GM18498 (cell line): Measurements from ENCODE around the gene SLFN13.
"Not testable (repeated sequence)": the region's sequence is repeated elsewhere in the genome, so short reads cannot be mapped to it uniquely, and the experiment has no call there.

Experiments used
- ATAC-seq: cut with Tn5 transposase; IDR thresholded peaks from one replicate; pipeline ENCODE4 v1.9.1; 2021; ENCODE audit warnings: mild to moderate bottlenecking, moderate library complexity; ENCODE audit not compliant: unreplicated experiment

SLFN13 gene, protein sequence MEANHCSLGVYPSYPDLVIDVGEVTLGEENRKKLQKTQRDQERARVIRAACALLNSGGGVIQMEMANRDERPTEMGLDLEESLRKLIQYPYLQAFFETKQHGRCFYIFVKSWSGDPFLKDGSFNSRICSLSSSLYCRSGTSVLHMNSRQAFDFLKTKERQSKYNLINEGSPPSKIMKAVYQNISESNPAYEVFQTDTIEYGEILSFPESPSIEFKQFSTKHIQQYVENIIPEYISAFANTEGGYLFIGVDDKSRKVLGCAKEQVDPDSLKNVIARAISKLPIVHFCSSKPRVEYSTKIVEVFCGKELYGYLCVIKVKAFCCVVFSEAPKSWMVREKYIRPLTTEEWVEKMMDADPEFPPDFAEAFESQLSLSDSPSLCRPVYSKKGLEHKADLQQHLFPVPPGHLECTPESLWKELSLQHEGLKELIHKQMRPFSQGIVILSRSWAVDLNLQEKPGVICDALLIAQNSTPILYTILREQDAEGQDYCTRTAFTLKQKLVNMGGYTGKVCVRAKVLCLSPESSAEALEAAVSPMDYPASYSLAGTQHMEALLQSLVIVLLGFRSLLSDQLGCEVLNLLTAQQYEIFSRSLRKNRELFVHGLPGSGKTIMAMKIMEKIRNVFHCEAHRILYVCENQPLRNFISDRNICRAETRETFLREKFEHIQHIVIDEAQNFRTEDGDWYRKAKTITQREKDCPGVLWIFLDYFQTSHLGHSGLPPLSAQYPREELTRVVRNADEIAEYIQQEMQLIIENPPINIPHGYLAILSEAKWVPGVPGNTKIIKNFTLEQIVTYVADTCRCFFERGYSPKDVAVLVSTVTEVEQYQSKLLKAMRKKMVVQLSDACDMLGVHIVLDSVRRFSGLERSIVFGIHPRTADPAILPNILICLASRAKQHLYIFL

DNA sequence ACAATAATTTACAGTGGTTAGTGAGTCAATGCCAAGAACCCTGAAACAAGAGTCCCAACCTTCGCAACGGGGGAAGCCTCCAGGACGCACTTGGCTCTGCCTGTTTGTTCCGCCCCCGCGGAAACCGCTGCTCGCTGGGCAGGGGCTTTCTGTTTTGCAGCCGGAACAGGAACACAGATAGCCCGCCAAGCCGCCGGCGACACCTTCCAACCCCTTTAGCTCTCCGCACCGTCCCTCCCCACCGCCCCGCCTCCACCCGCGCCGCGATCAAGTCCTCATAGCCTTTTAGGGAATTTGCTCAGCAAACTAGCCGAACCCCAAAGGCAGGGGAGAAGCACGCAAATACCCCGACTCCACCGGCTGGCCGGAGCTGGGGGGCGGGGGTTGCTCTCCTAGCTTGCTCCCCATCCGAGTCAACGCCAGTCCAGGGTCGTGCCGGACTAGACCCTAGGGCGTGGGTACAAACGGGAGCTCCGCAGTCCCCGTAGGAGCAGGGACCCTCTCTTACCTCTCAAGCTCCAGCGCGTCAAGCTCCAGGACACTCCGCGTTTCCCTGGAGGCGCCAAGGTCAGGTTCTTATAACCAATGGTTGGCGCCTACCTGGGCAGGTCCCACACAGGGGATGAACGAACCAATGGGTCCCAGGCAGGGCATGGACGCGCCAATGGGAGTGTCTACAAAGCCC is at the start of gene SLFN13:
Gene SLFN13, minus strand, starts transcription at position 553 of the 685 bp plus-strand sequence. CDS start 3,086 bp downstream, outside the sequence.
- ATAC-seq: peak; percentile 75

DNA sequence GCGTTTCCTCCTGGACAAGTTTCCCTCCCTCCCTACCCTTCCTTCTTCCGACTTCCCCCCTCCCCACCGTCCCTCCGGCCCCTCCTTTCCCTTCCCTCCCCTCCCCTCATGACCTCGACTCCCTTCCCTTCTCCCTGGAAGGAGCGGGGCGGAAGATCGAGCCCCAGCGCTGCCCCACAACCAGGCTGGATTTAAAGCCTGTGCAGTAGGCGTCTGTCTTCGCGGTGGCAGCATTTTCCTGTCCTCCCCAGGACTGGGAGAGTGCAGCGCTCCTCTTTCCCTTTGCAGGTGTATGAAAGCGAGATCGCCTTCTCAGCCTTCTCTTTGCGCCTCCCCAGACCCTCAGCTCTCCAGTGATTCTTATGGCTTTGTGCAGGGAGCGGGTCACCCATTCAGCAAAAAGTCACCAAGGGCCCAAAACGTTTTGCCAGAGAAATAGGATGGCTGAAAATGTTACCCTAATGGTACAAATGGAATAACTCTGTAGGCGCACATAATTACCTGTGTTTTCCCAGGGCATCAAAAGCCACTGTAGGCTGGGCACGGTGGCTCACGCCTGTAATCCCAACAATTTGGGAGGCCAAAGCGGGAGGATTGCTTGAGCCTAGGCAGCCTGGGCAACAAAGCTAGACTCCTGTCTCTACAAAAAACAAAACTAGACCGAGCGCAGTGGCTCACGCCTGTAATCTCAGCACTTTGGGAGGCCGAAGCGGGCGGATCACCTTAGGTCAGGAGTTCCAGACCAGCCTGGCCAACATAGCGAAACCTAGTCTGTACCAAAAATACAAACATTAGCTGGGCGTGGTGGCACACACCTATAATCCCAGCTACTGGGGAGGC is 48.1 kb upstream of the SLFN13 start:
- no peak for ATAC-seq

DNA sequence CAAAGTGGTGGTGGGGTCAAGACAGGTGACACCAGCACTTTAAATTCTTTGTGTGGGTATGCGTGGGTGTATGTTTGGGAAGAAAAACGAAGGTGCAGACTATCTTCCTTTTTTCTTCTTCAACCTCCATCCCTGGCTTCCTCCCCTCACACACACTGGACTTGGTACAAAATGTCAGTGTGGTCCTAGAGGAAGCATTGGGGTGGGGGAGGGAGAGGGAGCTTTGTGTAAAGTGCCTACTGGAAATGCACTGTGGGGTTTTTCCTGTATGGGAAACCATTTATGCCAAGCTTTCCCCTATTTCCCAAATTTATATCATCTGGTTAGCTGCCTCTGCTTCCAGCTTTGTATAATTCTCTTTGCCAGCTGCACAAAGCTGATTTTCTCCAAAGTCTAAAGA is 44.5 kb upstream of the SLFN13 start:
- no peak for ATAC-seq

DNA sequence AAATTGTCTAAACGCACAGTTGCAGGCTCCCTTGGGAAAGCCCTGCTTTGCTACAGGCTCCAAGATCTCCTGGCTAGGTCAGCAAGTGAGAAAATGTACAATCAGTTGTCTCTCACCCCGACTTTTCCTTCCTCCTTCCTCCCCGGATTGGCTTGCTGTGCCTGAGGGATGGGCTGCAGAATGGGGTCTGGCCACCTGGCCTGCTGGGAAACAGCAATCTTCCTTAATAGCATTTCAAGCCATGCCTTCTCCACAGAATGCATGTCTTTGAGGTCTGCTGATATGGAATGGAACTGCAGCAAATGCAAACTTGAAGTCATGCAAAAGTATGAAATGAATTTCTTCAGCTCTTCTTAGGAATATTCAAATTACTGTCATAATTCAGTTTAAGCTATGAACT is 42.9 kb upstream of the SLFN13 start:
- no peak for ATAC-seq

DNA sequence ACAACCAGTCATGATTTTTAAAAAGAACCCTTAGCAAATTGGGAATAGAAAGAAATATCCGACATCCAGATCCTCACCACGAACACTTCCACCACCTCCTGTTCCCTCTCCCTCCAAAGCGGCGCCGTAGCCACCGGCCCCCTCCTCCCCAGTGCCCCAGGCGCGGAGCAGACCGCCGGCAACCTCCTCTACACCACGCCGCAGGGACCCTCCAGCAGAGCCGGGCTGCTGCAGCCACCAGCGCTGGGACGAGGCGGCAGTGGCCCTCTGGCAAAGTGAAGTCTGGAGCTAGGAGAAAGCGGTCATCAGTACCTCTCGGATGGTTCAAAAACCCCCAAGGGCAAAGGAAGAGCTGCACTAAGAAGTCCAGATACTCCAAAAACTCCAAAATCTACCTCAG is 41.4 kb upstream of the SLFN13 start:
- ATAC-seq: no peak

DNA sequence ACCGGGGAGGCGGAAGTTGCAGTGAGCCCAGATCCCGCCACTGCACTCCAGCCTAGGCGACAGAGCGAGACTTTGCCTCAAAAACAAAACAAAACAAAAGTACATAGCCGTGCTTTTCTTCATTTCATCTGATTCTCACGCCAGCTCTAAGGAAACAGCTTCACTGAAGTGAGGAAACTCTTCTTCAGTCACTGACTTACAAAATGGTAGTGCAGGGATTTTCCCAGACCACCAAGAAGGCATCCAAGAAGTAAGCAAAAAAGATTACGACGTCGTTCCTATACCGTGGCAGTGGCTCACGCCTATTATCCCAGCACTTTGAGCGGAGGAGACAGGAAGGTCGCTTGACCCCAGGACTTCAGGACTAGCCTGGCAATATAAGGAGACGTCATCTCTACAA is 40.4 kb upstream of the SLFN13 start:
- ATAC-seq: no peak

DNA sequence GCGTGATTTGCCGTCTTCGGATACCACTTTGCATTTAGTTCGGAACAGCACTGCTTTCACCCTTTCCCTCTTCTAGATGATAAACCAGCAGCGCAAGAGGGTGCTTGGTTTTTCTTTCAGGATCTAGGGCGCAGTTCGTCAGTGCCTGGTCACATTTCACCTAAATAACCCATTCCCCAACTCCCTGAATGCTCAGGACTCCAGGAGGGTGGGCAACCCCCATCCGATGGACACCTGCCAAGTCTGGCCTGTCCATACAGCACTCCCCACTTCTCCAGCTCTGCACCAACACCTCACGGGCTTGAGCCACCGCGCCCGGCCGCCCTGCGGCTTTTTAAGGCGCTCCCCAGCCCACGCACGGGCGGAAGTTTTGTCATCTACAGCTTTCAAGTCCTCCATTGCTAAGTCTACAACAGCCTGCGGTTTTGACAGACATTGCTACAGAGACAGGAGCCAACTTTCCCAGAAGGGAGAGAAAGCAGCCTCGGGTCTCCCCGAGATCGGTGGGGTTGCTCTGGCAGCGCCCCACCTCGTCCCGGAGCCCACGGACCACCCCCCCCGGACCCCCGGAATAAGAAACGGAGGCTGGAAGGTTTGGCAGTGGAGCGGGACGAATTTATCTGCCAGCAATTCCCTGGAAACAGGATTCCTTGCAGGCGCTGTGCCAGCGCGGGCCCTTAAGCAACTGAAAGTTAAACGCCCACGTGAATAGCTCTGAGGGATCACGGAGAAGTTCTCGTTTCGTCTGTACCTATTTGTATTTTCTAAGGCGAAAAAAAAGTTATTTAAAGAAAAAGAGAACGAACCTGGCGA is 38.6 kb upstream of the SLFN13 start:
- ATAC-seq: peak; percentile 59

DNA sequence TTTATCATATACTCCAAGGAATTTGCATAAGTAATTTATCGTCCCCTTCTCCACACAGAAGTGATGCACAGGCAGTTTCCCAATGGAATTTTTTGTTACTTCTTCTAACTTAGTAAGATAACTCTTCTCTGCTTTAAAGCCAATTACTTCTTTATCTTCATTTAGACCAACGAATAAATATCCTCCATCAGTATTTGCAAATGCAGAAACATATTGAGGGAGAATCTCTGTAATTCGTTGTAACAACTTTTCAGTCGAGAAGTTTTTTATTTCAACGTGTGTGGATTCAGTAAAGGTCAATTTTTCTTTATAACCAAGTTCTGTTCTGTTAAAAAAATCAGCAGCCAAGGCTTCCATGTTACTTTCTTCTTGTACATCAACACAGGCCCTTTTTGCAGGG is 30.7 kb upstream of the SLFN13 start:
- ATAC-seq: no peak

DNA sequence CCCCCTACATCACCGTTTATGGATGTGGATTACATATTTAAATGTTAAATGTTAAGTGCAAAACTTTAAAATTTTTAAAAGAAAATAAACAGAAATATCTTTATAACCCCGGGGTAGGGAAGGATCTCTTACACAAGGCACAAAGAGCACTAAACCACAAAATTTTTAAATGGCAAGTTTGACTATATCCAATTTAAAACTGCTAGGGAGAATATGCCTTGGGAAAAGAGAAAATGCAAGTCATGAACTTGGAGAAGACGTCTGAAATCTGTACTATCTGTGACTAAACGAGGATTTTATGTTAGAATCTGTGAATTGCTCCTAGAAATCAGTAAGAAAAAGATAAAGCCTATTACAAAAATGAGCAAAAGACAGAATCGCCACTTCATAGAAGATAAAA is 28.7 kb upstream of the SLFN13 start:
- no peak for ATAC-seq

DNA sequence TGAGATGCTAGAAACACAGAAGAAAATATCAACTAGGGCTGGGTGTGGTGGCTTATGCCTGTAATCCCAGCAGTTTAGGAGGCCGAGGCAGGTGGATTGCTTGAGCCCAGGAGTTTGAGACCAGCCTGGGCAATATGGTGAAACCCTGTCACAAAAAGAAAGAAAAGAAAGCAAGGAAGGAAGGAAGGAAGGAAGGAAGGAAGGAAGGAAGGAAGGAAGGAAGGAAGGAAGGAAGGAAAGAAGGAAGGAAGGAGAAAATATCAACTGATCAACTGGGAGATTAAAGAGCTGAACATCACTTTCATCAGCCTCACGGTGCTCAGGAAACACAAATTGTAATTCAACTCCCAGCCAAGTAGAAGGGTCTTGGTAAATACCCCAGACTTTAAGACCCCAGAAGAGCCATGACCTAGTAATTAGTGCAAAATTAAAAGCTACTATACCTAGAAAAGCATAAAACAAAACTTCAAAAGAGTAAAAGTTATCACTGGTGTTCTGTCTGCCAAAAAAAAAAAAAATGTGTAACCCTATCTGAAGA is 27.8 kb upstream of the SLFN13 start:
- no peak for ATAC-seq

DNA sequence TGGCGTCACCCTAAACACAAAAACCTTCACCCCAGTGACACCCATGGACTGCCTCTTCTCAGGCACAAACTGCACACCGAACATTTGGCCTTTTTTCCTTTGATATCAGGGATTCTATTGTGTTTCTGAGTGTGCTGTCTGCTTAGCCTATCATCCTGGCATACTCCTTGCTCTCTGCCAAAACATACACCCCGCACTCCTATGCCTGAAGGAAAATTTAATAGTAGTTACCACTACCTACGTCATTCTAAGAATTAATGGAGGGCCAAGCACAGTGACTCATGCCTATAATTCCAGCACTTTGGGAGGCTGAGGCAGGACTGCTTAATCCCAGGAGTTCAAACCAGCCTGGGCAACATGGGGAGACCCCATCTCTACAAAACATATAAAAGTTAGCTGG is 19.9 kb upstream of the SLFN13 start:
- no peak for ATAC-seq

DNA sequence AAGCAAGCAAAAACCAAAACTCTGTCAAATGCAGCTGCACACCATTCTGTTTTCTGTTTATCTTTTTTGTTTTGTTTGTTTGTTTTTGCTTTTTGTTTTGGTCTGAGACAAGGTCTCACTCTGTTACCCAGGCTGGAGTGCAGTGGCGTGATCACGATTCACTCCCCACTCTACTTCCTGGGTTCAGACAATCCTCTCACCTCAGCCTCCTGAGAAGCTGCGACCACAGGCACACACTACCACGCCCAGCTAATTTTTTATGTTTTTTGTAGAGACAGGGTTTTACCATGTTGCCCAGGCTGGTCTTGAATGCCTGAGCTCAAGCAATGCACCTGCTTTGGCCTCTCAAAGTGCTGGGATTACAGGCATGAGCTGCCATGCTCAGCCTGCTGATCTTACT is 19.3 kb upstream of the SLFN13 start:
- no peak for ATAC-seq

DNA sequence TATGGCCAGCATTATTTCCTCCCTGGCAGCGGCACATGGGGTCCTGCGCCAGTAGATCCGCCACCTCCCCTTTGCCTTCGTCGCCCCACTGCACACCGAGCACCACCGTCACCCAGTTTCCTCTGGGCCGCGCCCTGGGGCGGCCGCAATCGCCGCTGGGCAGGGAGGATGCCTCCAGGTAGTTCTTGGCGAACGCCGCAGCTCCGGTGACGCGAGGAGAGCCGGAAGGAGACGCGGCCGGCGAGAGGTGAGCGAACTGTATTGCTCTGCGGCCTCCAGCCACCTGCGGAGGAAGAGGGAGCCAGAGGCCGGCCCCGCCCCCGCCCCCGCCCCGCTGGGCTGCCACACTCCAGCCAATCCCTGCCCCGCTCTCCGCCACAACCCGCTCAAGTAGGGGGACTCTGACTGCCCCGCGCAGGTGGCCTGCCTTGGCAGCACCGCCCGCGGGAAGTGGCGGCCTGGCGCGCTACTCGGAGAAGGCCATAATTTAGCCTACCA is 11.8 kb upstream of the SLFN13 start:
- peak; percentile 95 for ATAC-seq

DNA sequence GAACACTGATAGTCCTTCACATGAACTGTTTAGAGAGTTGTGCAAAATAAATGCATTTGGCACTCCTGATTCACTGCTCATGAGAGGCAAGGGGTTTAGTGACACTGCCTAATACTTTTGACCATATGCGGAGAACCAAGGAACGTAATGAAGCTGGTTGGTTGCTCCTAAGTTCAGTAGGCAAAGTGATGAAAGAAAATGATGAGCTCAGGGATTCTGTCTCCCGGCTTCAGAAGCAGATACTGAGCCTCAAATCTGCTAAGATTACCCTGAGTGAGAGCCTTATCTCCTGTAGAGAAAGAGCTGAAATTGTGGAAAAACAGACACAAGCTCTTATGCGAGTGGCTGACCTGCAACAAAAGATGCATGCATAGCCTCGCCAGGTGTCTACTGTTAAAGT is 5.5 kb upstream of the SLFN13 start:
- ATAC-seq: not testable (repeated sequence)

DNA sequence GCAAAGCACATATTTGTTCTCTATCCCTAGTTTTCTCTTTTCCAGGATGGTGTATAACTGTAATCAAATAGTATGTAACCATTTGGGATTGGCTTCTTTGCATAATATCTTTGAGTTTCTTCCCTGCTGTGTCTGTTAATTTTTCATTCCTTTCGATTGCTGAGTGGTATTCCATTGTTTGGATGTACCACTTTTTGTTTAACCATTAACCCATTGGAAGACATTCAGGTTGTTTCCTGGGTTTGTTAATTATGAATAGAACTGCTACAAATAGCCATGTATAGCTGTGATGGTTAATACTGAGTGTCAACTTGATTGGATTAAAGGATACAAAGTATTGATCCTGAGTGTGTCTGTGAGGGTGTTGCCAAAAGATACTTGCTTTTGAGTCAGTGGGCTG is 4.6 kb upstream of the SLFN13 start:
- ATAC-seq: no peak

DNA sequence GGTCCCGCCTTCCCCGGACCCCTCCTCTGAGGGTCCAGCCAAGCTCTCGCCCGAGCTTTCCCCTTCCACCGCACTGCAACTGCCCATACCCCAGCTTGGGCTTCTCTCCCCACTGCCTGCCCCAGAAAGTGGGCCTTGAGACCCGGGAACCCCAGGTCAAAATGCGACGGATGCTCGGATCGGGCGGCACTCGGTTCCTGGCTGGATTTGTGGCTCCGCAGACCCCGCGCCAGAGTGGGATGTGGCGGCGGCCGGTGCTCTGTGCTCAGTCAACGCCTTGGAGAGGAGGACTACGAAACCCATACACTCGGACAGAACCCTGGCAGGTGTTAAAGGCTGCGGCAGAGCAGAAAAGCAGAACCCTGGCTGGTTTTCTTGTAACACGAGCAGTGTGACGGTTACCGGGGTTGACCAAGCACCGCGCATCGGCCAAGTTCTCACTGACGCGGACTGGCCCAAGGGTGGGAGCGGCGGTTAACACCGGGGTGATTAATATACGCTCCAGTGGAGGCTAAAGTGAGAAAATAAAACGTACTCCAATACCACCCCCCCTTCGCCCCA is 885 bp upstream of the SLFN13 start:
- peak; percentile 49 for ATAC-seq

DNA sequence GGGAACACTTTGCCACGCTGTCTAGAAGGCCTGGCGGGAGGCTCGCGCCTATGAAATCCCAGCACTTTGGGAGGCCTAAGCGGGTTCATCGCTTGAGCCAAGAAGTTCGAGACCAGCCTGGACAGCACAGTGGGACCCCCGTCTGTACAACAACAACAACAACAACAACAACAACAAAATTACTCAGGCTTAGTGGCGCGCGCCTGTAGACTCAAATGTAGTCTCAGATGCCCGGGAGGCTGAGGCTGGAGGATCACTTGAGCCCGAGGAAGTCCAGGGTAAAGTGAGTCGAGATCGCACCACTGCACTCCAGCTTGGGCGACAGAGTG is 297 bp upstream of the SLFN13 start:
- peak; percentile 7 for ATAC-seq

DNA sequence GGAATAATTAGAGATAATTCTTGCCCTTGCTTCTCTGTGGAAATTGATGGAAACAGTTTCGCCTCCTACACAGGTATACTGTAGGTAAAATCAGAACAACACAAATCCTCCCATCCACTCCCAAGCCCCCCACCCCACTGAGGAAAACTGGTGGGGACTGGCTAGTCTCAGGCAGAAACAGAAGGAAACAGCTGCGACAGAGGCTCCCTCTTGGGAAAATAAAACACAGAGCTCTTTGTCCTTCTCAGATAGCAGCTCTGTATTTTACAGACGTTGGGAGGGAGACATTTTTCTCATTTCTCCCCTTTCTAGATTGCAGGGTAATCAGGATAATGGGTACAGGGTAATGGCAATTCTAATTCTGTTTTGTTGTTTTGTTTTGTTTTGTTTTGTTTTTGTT is 1.1 kb downstream of the SLFN13 start:
- ATAC-seq: no peak

DNA sequence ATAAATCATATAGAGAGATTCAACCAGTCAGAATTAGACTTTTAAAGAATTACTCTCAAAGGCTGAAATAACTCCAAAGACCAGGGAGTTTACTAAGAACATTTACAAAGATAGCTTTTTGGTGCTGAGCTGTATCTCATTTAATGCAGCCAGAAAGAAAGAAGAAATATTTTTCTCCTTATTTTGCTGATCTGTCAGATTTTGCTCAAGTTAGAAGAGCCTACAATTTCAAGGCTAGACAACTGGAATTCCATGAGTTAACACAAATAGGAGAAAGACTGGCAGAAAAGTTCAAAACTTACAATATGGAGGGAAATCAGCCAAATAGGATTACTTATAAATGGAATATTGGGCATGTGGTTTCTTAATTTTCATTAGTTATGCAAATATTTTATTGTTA is 10.1 kb downstream of the SLFN13 start:
- no peak for ATAC-seq
